IPS DF 6.9 (cell line): Measurements from ENCODE around the gene ALX4.

Source experiments
- DNase-seq: peaks from one replicate; pipeline ENCODE4 v3.0.0-alpha.2; 2013; ENCODE audit warnings: low read depth, low spot score
- H3K27ac ChIP-seq: one replicate; pipeline ENCODE4 v1.5.1; 2013; ENCODE audit warnings: low read length, control low read depth
- H3K27me3 ChIP-seq: 2 replicates; pipeline ENCODE4 v1.6.1; 2013; ENCODE audit warnings: mild to moderate bottlenecking, low read length; ENCODE audit not compliant: control insufficient read depth, insufficient read depth
- H3K36me3 ChIP-seq: 2 replicates; pipeline ENCODE4 v1.6.1; 2013; ENCODE audit warnings: low read length; ENCODE audit not compliant: control insufficient read depth, insufficient read depth
- H3K4me1 ChIP-seq: 2 replicates; pipeline ENCODE4 v1.6.1; 2013; ENCODE audit warnings: low read length; ENCODE audit not compliant: control insufficient read depth, insufficient read depth
- H3K4me3 ChIP-seq: 2 replicates; pipeline ENCODE4 v1.5.1; 2013; ENCODE audit warnings: mild to moderate bottlenecking, low read length
- H3K9me3 ChIP-seq: 2 replicates; pipeline ENCODE4 v1.6.1; 2013; ENCODE audit warnings: low read length, inconsistent platforms; ENCODE audit not compliant: control insufficient read depth, insufficient read depth
- WGBS: extraction: QIAGEN DNeasy Blood & Tissue Kit; methylation state at CpG from one replicate; pipeline ENCODE4 v1.1.7; 2013; ENCODE audit warnings: mixed read lengths, missing lambda C conversion rate; ENCODE audit not compliant: insufficient read length, insufficient coverage; 5-methylcytosine and 5-hydroxymethylcytosine counted together

ALX4 gene

GRCh38 chr11:44280257-44280656 is 29.7 kb downstream of the ALX4 start:
- Histone ChIP-seq H3K27me3 (no peaks in the 10 kb centered on the region), H3K4me1 (no peaks in the 10 kb centered on the region; the same call in 1 of the 2 replicates), H3K27ac (no peak overlapping the region), H3K4me3 (no peak overlapping the region), H3K9me3 (no peaks in the 10 kb centered on the region), H3K36me3 (no peaks in the 10 kb centered on the region)
- no peak for DNase-seq
- no CpG with 5 or more reads among the region's 7 CpGs for WGBS

- no peaks in the 10 kb centered on the region for H3K9me3 ChIP-seq
- no peak overlapping the region for H3K4me3 ChIP-seq
- no peaks in the 10 kb centered on the region; the same call in 1 of the 2 replicates for H3K4me1 ChIP-seq
- no peaks in the 10 kb centered on the region for H3K36me3 ChIP-seq
- no peak for DNase-seq
- H3K27me3 ChIP-seq = no peaks in the 10 kb centered on the region
- H3K27ac ChIP-seq = no peak overlapping the region
- no CpG with 5 or more reads among the region's 6 CpGs for WGBS
Measured at GRCh38 chr11:44279483-44279882, 30.5 kb downstream of the ALX4 start.

- no peaks in the 10 kb centered on the region for H3K27me3 ChIP-seq
- H3K4me3 ChIP-seq = no peak overlapping the region
- WGBS = no CpG with 5 or more reads among the region's 18 CpGs
- DNase-seq = no peak
- no peaks in the 10 kb centered on the region for H3K9me3 ChIP-seq
- no peak overlapping the region for H3K27ac ChIP-seq
- no peaks in the 10 kb centered on the region; the same call in 1 of the 2 replicates for H3K4me1 ChIP-seq
- H3K36me3 ChIP-seq = no peaks in the 10 kb centered on the region
Measured at GRCh38 chr11:44277196-44278090, 32.5 kb downstream of the ALX4 start.

GRCh38 chr11:44275961-44276550 is 33.9 kb downstream of the ALX4 start:
- H3K27me3 ChIP-seq = no peaks in the 10 kb centered on the region
- no peak for DNase-seq
- H3K9me3 ChIP-seq = no peaks in the 10 kb centered on the region
- no peaks in the 10 kb centered on the region; the same call in 1 of the 2 replicates for H3K4me1 ChIP-seq
- no peak overlapping the region for H3K27ac ChIP-seq
- H3K36me3 ChIP-seq = no peaks in the 10 kb centered on the region
- no CpG with 5 or more reads among the region's 7 CpGs for WGBS
- H3K4me3 ChIP-seq = no peak overlapping the region

- H3K27me3 ChIP-seq = no peaks in the 10 kb centered on the region
- H3K9me3 ChIP-seq = no peaks in the 10 kb centered on the region
- no peak overlapping the region for H3K4me3 ChIP-seq
- no peak overlapping the region for H3K27ac ChIP-seq
- H3K4me1 ChIP-seq = no peaks in the 10 kb centered on the region; the same call in 1 of the 2 replicates
- H3K36me3 ChIP-seq = no peaks in the 10 kb centered on the region
- no CpG with 5 or more reads among the region's 10 CpGs for WGBS
- DNase-seq = no peak
Measured at GRCh38 chr11:44275241-44275640, 34.7 kb downstream of the ALX4 start.

- 100% methylated on average over 1 of the region's 1 CpG for WGBS
- Histone ChIP-seq H3K27me3 (no peaks in the 10 kb centered on the region), H3K9me3 (no peaks in the 10 kb centered on the region), H3K27ac (no peak overlapping the region), H3K4me1 (no peaks in the 10 kb centered on the region; the same call in 1 of the 2 replicates), H3K36me3 (no peaks in the 10 kb centered on the region), H3K4me3 (no peak overlapping the region)
- no peak for DNase-seq
Measured at GRCh38 chr11:44274404-44274803, 35.5 kb downstream of the ALX4 start.

GRCh38 chr11:44271286-44271685 is 38.7 kb downstream of the ALX4 start:
- no CpG with 5 or more reads among the region's 6 CpGs for WGBS
- no peaks in the 10 kb centered on the region for H3K27me3 ChIP-seq
- no peaks in the 10 kb centered on the region for H3K4me1 ChIP-seq
- no peaks in the 10 kb centered on the region for H3K36me3 ChIP-seq
- no peak overlapping the region for H3K4me3 ChIP-seq
- no peak overlapping the region for H3K27ac ChIP-seq
- no peaks in the 10 kb centered on the region for H3K9me3 ChIP-seq
- no peak for DNase-seq

GRCh38 chr11:44270403-44271273 is 39.3 kb downstream of the ALX4 start:
- Histone ChIP-seq H3K4me3 (no peak overlapping the region), H3K4me1 (no peaks in the 10 kb centered on the region), H3K27ac (no peak overlapping the region), H3K36me3 (no peaks in the 10 kb centered on the region), H3K27me3 (no peaks in the 10 kb centered on the region), H3K9me3 (no peaks in the 10 kb centered on the region)
- no peak for DNase-seq
- WGBS = no CpG with 5 or more reads among the region's 20 CpGs

GRCh38 chr11:44269369-44270351 is 40.3 kb downstream of the ALX4 start:
- Histone ChIP-seq H3K27ac (no peak overlapping the region), H3K4me3 (no peak overlapping the region), H3K4me1 (no peaks in the 10 kb centered on the region), H3K27me3 (no peaks in the 10 kb centered on the region), H3K9me3 (no peaks in the 10 kb centered on the region), H3K36me3 (no peaks in the 10 kb centered on the region)
- no peak for DNase-seq
- no CpG with 5 or more reads among the region's 17 CpGs for WGBS
